NT2/D1 (cell line): ENCODE data around the gene TCIRG1.

Experiments
- DNase-seq: peaks from one replicate; pipeline ENCODE4 v3.0.0-alpha.2; 2011; ENCODE audit warnings: low read depth, low spot score
- H3K27me3 ChIP-seq: 2 replicates; pipeline ENCODE4 v1.6.0; 2011; ENCODE audit warnings: mild to moderate bottlenecking; ENCODE audit not compliant: insufficient read length, insufficient read depth
- H3K36me3 ChIP-seq: 2 replicates; pipeline ENCODE4 v1.6.1; 2011; ENCODE audit warnings: mild to moderate bottlenecking, low read length, mixed read lengths; ENCODE audit not compliant: insufficient read depth, insufficient read length
- H3K4me1 ChIP-seq: 2 replicates; pipeline ENCODE4 v1.5.1; 2011; ENCODE audit not compliant: insufficient read depth, insufficient read length
- H3K4me3 ChIP-seq: 2 replicates; pipeline ENCODE4 v1.5.1; 2011; ENCODE audit warnings: low read depth; ENCODE audit not compliant: insufficient read length
- H3K9ac ChIP-seq: 2 replicates; pipeline ENCODE4 v1.6.0; 2011; ENCODE audit warnings: low read depth; ENCODE audit not compliant: insufficient read length
- H3K9me3 ChIP-seq: 2 replicates; pipeline ENCODE4 v1.5.1; 2011; ENCODE audit warnings: mild to moderate bottlenecking, low read length; ENCODE audit not compliant: insufficient read depth
- SUZ12 ChIP-seq: IDR thresholded peaks from 2 replicates; pipeline ENCODE4 v1.6.1; 2011; ENCODE audit not compliant: insufficient read length, insufficient read depth; ENCODE audit errors: extremely low read depth
- YY1 ChIP-seq: IDR thresholded peaks from 2 replicates; pipeline ENCODE4 v1.6.1; 2011; ENCODE audit not compliant: insufficient read length, insufficient read depth
- ZNF274 ChIP-seq: IDR thresholded peaks from 2 replicates; pipeline ENCODE4 v1.6.1; 2011; ENCODE audit warnings: mild to moderate bottlenecking, low read depth, low read length

The TCIRG1 gene

DNA sequence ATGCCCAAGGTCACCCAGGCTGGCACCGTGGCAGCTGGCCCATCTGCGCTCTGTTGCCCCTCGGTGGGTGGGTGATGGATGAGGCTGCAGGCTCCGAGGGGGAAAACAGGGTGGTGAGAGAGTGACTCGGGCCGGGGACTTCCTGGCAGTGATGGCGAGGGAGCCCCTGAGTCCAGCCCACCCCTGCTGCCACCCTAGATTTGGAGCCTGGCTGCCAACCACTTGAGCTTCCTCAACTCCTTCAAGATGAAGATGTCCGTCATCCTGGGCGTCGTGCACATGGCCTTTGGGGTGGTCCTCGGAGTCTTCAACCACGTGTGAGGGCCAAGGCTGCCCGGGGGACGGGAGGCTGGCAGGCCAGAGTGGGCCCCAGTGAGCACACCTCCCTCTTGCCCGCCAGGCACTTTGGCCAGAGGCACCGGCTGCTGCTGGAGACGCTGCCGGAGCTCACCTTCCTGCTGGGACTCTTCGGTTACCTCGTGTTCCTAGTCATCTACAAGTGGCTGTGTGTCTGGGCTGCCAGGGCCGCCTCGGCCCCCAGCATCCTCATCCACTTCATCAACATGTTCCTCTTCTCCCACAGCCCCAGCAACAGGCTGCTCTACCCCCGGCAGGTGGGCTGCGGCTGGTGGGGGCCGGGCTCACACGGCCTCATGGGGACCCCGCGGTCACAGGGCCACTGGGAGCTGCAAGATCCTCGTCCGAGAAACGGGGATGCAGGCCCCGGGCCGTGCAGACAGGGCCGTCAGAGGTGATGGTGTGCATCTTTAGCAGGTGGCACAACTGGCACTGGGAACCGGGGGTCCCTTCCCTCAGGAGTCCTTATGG lies 10.1 kb downstream of the TCIRG1 start:
- Histone ChIP-seq H3K9ac (no peak overlapping the region), H3K4me3 (no peak overlapping the region), H3K4me1 (peaks cover 9% of the 10 kb centered on the region), H3K36me3 (peaks cover 82% of the 10 kb centered on the region), H3K27me3 (no peaks in the 10 kb centered on the region), H3K9me3 (no peaks in the 10 kb centered on the region)
- no peak for TF ChIP-seq SUZ12
- TF ChIP-seq YY1 = no peak
- no peak for TF ChIP-seq ZNF274
- no peak for DNase-seq

DNA sequence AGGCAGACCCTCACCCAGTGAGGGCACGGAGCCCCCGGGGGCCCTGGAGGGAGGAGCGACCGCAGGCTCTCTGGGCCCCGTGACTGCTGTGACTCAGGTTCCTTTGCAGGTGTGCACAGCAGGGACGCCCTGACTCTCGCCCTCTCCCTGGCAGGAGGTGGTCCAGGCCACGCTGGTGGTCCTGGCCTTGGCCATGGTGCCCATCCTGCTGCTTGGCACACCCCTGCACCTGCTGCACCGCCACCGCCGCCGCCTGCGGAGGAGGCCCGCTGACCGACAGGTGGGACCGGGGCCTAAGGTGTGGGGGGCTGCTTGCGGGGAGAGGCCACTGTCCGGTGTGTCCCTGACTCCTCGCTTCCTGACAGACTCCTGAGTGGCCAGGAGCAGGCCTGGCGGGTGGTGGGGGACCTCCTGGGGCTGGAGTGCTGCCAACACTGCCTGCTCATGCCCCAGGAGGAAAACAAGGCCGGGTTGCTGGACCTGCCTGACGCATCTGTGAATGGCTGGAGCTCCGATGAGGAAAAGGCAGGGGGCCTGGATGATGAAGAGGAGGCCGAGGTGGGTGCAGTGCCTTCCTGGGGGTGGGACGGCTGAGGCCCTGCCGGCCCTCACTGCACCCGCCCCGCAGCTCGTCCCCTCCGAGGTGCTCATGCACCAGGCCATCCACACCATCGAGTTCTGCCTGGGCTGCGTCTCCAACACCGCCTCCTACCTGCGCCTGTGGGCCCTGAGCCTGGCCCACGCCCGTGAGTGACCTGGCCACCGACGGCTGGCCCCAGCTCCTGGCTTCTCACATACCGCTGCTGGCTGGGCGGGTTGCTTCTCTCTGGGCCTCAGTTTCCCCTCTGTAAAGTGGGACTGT lies 10.9 kb downstream of the TCIRG1 start:
- Histone ChIP-seq H3K9ac (no peak overlapping the region), H3K4me1 (peaks cover 4% of the 10 kb centered on the region), H3K27me3 (no peaks in the 10 kb centered on the region), H3K4me3 (no peak overlapping the region), H3K36me3 (peaks cover 79% of the 10 kb centered on the region), H3K9me3 (no peaks in the 10 kb centered on the region)
- DNase-seq = no peak
- TF ChIP-seq YY1 (no peak), SUZ12 (no peak), ZNF274 (no peak)

- Histone ChIP-seq H3K4me1 (peaks cover 4% of the 10 kb centered on the region), H3K9me3 (no peaks in the 10 kb centered on the region), H3K4me3 (no peak overlapping the region), H3K9ac (no peak overlapping the region), H3K27me3 (no peaks in the 10 kb centered on the region), H3K36me3 (peaks cover 77% of the 10 kb centered on the region)
- TF ChIP-seq YY1 = no peak
- no peak for TF ChIP-seq SUZ12
- TF ChIP-seq ZNF274 = no peak
- DNase-seq = no peak
These were observed 11.6 kb downstream of the TCIRG1 start for GRCh38 chr11:68050371-68050841.

- Histone ChIP-seq H3K27me3 (no peaks in the 10 kb centered on the region), H3K9me3 (no peaks in the 10 kb centered on the region), H3K9ac (no peak overlapping the region), H3K4me1 (peaks cover 4% of the 10 kb centered on the region), H3K4me3 (no peak overlapping the region), H3K36me3 (peaks cover 76% of the 10 kb centered on the region)
- no peak for DNase-seq
- no peak for TF ChIP-seq SUZ12
- no peak for TF ChIP-seq ZNF274
- no peak for TF ChIP-seq YY1
These were observed 12.6 kb downstream of the TCIRG1 start for GRCh38 chr11:68051191-68052136.

- Histone ChIP-seq H3K4me1 (peaks cover 4% of the 10 kb centered on the region), H3K9ac (peak overlapping the region; percentile 27), H3K36me3 (peaks cover 72% of the 10 kb centered on the region), H3K27me3 (no peaks in the 10 kb centered on the region), H3K4me3 (no peak overlapping the region), H3K9me3 (no peaks in the 10 kb centered on the region)
- no peak for TF ChIP-seq ZNF274
- TF ChIP-seq YY1 = no peak
- TF ChIP-seq SUZ12 = no peak
- no peak for DNase-seq
These were observed 13.5 kb downstream of the TCIRG1 start for GRCh38 chr11:68052137-68052873.

- TF ChIP-seq ZNF274 (no peak), YY1 (no peak), SUZ12 (no peak)
- Histone ChIP-seq H3K4me1 (peaks cover 4% of the 10 kb centered on the region), H3K9ac (no peak overlapping the region), H3K36me3 (peaks cover 68% of the 10 kb centered on the region), H3K9me3 (no peaks in the 10 kb centered on the region), H3K27me3 (no peaks in the 10 kb centered on the region), H3K4me3 (no peak overlapping the region)
- no peak for DNase-seq
These were observed 14.3 kb downstream of the TCIRG1 start for GRCh38 chr11:68053117-68053516.
